HepG2 (cell line): ENCODE measurements around the gene TICAM2. TPM values are rescaled to one million over a fixed set of nuclear protein-coding genes. Genes with fewer than 3 reads are reported as not detected.

ENCODE experiments used
- CHD2 ChIP-seq: IDR thresholded peaks from 2 replicates; pipeline ENCODE4 v1.6.1; 2011; ENCODE audit warnings: low read depth, low read length, improper control_type of control experiment
- CREM ChIP-seq, 2 experiments: sonication (generic) in 1 of 2; formaldehyde crosslinking in 1 of 2; IDR thresholded peaks; 2 replicates each; pipeline versions ENCODE4 v1.4.0 to v1.6.1; 2016 to 2020; ENCODE audit warnings: antibody characterized with exemption in 1 of 2, mild to moderate bottlenecking in 1 of 2, missing genetic modification reagents in 1 of 2
- HIVEP1 ChIP-seq: sonication (generic); formaldehyde crosslinking; IDR thresholded peaks from 2 replicates; pipeline ENCODE4 v1.4.0; 2020; ENCODE audit warnings: mild to moderate bottlenecking, missing genetic modification reagents
- IRF2 ChIP-seq: IDR thresholded peaks from 2 replicates; pipeline ENCODE4 v1.6.1; 2018; ENCODE audit warnings: missing genetic modification reagents, missing compliant biosample characterization
- KDM2A ChIP-seq: sonication (generic); formaldehyde crosslinking; IDR thresholded peaks from 2 replicates; pipeline ENCODE4 v1.4.0; 2020; ENCODE audit warnings: low read depth, missing genetic modification reagents, borderline replicate concordance
- NFRKB ChIP-seq: fragments of 450-650 bp; IDR thresholded peaks from 2 replicates; pipeline ENCODE4 v1.6.1; 2017
- PAF1 ChIP-seq: IDR thresholded peaks from 2 replicates; pipeline ENCODE4 v1.6.1; 2016; ENCODE audit warnings: missing genetic modification reagents, missing compliant biosample characterization
- SIX4 ChIP-seq: sonication (generic); formaldehyde crosslinking; IDR thresholded peaks from 2 replicates; pipeline ENCODE4 v1.4.0; 2020; ENCODE audit warnings: missing genetic modification reagents
- SP1 ChIP-seq, 2 experiments: fragments of 450-650 bp in 1 of 2; sonication (generic) in 1 of 2; formaldehyde crosslinking in 1 of 2; IDR thresholded peaks; 2 replicates each; pipeline versions ENCODE4 v1.4.0 to v1.6.1; 2016 to 2020; ENCODE audit warnings: missing genetic modification reagents in 1 of 2
- SSRP1 ChIP-seq: IDR thresholded peaks from 2 replicates; pipeline ENCODE4 v1.6.1; 2016; ENCODE audit warnings: control low read depth
- TAF15 ChIP-seq: fragments of 200-400 bp; formaldehyde crosslinking; IDR thresholded peaks from one replicate; pipeline ENCODE4 v1.6.1; 2018; ENCODE audit warnings: mild to moderate bottlenecking, low read depth, low read length; ENCODE audit not compliant: poor library complexity, severe bottlenecking
- TBP ChIP-seq: sonication (generic); formaldehyde crosslinking; IDR thresholded peaks from 2 replicates; pipeline ENCODE4 v1.5.0; 2020; ENCODE audit warnings: missing genetic modification reagents
- ZNF230 ChIP-seq: sonication (generic); formaldehyde crosslinking; IDR thresholded peaks from 2 replicates; pipeline ENCODE4 v1.4.0; 2020; ENCODE audit warnings: mild to moderate bottlenecking, missing genetic modification reagents
- ZNF878 ChIP-seq: sonication (generic); formaldehyde crosslinking; IDR thresholded peaks from 2 replicates; pipeline ENCODE4 v1.8.1; 2023; ENCODE audit warnings: mild to moderate bottlenecking, missing genetic modification reagents, moderate library complexity
- ZSCAN20 ChIP-seq: sonication (generic); formaldehyde crosslinking; IDR thresholded peaks from 2 replicates; pipeline ENCODE4 v1.4.0; 2020; ENCODE audit warnings: missing genetic modification reagents, mild to moderate bottlenecking, borderline replicate concordance
- polyA plus RNA-seq, 8 experiments: library from polyadenylated mRNA; depleted of rRNA in 3 of 8; stranded (reverse) in 7 of 8; unstranded in 1 of 8; fragments of >200 nt; fragmentation: Illumina TruSeq in 4 of 8; extraction: Trizol in 4 of 8; gene quantifications; 2 replicates each; pipeline versions ENCODE4 v1.2.1 to v1.2.3, GENCODE V29; 2011 to 2016; ENCODE audit warnings: low read depth in 4 of 8, missing spikeins in 1 of 8, mixed read lengths in 1 of 8; ENCODE audit not compliant: insufficient read depth in 1 of 8
- total RNA-seq, 5 experiments: library from RNA; depleted of rRNA; stranded (reverse); fragments of >200 nt; fragmentation: Illumina TruSeq; extraction: Trizol; gene quantifications; 2 replicates each; pipeline ENCODE4 v1.2.3, GENCODE V29; 2016; ENCODE audit warnings: low read depth in 1 of 5
- TF ChIP-seq, protein P1 (sequence below): sonication (generic); formaldehyde crosslinking; IDR thresholded peaks from 2 replicates; pipeline ENCODE4 v1.4.0; 2020; ENCODE audit warnings: missing genetic modification reagents
- TF ChIP-seq, protein P2 (sequence below): sonication (generic); formaldehyde crosslinking; IDR thresholded peaks from 2 replicates; pipeline ENCODE4 v1.9.0; 2021; ENCODE audit warnings: mild to moderate bottlenecking, missing genetic modification reagents
- TF ChIP-seq, protein P3 (sequence below): sonication (generic); formaldehyde crosslinking; IDR thresholded peaks from 2 replicates; pipeline ENCODE4 v1.4.0; 2020; ENCODE audit warnings: missing genetic modification reagents, borderline replicate concordance

The TICAM2 gene
- total and polyA plus RNA-seq, 2 of the 13 experiments (the other 11 are each of a cell fraction or from before 2014, with no cell fraction given), result 0.04 TPM; not detected in 1

DNA sequence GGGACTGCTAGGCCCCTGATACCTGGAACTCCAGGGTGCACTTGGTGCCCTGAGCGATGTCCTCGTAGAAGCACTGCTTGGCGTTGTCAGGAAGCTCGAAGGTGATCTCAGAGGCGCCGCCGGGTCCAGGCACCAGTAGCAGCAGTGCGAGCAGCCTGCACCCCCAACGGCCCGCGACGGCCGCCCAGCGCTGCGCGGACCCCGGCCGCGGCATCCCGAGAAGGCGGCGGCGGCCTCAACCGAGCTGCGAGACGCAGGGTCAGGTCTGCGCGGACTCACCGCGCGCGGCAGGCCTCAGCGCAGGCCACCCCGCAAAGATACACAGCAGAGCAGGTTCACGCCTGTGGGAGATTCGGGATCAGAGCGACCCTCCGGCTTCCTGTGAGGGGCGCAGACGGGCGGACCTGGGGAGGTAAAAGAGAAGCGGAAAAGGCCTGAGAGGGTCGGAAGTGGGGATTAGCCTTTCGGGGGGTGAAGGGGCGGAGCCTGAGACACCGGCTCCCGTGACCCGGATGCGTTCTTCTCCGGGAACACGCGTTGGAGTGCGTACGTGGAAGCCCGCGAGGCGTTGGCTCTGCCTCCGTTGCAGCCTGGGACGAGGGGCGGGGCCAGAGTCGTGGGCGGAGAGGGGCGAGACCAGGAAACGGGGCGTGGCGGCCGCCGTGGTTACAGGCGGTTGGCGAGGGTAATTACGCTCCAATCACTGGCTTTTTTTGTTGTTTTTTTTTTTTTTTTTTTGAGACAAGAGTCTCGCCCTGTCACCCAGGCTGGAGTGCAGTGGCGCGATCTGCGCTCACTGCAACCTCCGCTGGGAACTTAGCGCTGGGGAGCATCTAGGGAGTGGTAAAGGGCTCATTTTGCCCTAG is 23.5 kb upstream of the TICAM2 start, which contains the start of gene TMED7 (continued):
- TF ChIP-seq, protein P1, sequence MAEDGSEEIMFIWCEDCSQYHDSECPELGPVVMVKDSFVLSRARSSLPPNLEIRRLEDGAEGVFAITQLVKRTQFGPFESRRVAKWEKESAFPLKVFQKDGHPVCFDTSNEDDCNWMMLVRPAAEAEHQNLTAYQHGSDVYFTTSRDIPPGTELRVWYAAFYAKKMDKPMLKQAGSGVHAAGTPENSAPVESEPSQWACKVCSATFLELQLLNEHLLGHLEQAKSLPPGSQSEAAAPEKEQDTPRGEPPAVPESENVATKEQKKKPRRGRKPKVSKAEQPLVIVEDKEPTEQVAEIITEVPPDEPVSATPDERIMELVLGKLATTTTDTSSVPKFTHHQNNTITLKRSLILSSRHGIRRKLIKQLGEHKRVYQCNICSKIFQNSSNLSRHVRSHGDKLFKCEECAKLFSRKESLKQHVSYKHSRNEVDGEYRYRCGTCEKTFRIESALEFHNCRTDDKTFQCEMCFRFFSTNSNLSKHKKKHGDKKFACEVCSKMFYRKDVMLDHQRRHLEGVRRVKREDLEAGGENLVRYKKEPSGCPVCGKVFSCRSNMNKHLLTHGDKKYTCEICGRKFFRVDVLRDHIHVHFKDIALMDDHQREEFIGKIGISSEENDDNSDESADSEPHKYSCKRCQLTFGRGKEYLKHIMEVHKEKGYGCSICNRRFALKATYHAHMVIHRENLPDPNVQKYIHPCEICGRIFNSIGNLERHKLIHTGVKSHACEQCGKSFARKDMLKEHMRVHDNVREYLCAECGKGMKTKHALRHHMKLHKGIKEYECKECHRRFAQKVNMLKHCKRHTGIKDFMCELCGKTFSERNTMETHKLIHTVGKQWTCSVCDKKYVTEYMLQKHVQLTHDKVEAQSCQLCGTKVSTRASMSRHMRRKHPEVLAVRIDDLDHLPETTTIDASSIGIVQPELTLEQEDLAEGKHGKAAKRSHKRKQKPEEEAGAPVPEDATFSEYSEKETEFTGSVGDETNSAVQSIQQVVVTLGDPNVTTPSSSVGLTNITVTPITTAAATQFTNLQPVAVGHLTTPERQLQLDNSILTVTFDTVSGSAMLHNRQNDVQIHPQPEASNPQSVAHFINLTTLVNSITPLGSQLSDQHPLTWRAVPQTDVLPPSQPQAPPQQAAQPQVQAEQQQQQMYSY, result no peak
- TF ChIP-seq SSRP1 (CRISPR knock-in tag) (no peak), PAF1 (CRISPR knock-in tag) (no peak), TAF15 (no peak), SIX4 (CRISPR knock-in tag) (no peak), ZNF878 (CRISPR knock-in tag) (peak; percentile 89), IRF2 (CRISPR knock-in tag) (peak; percentile 70), ZNF230 (CRISPR knock-in tag) (no peak), ZSCAN20 (CRISPR knock-in tag) (peak; percentile 62; the same call in 1 of the 2 replicates), NFRKB (no peak), KDM2A (peak; percentile 93), CREM (IDR thresholded peaks at IDR 0.05) (peak; percentile 47), CREM (CRISPR knock-in tag; IDR thresholded peaks at IDR 0.05) (0 out of 2 replicates have a peak, but pooled peaks have one; percentile 14), SP1 (IDR thresholded peaks at IDR 0.05) (no peak), SP1 (CRISPR knock-in tag; IDR thresholded peaks at IDR 0.05) (peak; percentile 87), TBP (CRISPR knock-in tag) (no peak), CHD2 (peak; percentile 81), HIVEP1 (CRISPR knock-in tag) (no peak)
- TF ChIP-seq, protein P2, sequence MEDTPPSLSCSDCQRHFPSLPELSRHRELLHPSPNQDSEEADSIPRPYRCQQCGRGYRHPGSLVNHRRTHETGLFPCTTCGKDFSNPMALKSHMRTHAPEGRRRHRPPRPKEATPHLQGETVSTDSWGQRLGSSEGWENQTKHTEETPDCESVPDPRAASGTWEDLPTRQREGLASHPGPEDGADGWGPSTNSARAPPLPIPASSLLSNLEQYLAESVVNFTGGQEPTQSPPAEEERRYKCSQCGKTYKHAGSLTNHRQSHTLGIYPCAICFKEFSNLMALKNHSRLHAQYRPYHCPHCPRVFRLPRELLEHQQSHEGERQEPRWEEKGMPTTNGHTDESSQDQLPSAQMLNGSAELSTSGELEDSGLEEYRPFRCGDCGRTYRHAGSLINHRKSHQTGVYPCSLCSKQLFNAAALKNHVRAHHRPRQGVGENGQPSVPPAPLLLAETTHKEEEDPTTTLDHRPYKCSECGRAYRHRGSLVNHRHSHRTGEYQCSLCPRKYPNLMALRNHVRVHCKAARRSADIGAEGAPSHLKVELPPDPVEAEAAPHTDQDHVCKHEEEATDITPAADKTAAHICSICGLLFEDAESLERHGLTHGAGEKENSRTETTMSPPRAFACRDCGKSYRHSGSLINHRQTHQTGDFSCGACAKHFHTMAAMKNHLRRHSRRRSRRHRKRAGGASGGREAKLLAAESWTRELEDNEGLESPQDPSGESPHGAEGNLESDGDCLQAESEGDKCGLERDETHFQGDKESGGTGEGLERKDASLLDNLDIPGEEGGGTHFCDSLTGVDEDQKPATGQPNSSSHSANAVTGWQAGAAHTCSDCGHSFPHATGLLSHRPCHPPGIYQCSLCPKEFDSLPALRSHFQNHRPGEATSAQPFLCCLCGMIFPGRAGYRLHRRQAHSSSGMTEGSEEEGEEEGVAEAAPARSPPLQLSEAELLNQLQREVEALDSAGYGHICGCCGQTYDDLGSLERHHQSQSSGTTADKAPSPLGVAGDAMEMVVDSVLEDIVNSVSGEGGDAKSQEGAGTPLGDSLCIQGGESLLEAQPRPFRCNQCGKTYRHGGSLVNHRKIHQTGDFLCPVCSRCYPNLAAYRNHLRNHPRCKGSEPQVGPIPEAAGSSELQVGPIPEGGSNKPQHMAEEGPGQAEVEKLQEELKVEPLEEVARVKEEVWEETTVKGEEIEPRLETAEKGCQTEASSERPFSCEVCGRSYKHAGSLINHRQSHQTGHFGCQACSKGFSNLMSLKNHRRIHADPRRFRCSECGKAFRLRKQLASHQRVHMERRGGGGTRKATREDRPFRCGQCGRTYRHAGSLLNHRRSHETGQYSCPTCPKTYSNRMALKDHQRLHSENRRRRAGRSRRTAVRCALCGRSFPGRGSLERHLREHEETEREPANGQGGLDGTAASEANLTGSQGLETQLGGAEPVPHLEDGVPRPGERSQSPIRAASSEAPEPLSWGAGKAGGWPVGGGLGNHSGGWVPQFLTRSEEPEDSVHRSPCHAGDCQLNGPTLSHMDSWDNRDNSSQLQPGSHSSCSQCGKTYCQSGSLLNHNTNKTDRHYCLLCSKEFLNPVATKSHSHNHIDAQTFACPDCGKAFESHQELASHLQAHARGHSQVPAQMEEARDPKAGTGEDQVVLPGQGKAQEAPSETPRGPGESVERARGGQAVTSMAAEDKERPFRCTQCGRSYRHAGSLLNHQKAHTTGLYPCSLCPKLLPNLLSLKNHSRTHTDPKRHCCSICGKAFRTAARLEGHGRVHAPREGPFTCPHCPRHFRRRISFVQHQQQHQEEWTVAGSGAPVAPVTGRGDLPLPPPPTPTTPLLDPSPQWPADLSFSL (CRISPR knock-in tag), result no peak
- TF ChIP-seq, protein P3, sequence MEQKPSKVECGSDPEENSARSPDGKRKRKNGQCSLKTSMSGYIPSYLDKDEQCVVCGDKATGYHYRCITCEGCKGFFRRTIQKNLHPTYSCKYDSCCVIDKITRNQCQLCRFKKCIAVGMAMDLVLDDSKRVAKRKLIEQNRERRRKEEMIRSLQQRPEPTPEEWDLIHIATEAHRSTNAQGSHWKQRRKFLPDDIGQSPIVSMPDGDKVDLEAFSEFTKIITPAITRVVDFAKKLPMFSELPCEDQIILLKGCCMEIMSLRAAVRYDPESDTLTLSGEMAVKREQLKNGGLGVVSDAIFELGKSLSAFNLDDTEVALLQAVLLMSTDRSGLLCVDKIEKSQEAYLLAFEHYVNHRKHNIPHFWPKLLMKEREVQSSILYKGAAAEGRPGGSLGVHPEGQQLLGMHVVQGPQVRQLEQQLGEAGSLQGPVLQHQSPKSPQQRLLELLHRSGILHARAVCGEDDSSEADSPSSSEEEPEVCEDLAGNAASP (CRISPR knock-in tag), result no peak; the same call in 1 of the 2 replicates
